Gastroesophageal sphincter (tissue), 3 donors: Measurements from ENCODE around the gene IL17RD.

Source experiments
- EP300 ChIP-seq: sonication (generic); formaldehyde crosslinking; IDR thresholded peaks from one replicate; pipeline ENCODE4 v1.6.1; 2017; ENCODE audit warnings: antibody characterized with exemption, mild to moderate bottlenecking
- POLR2A ChIP-seq, 2 donors: fragments of 450-650 bp; IDR thresholded peaks; one replicate each; pipeline ENCODE4 v1.6.1; 2017; ENCODE audit warnings: antibody characterized with exemption in 2 of 2, mild to moderate bottlenecking in 2 of 2, moderate library complexity in 1 of 2
- POLR2AphosphoS5 ChIP-seq: sonication (generic); formaldehyde crosslinking; IDR thresholded peaks from one replicate; pipeline ENCODE4 v1.6.1; 2017; ENCODE audit warnings: antibody characterized with exemption
- TF ChIP-seq, protein P1 (sequence below), 4 experiments: fragments of 200-600 bp in 2 of 4; fragments of 450-650 bp in 2 of 4; sonication (generic) in 1 of 4; IDR thresholded peaks; one replicate each; pipeline ENCODE4 v1.5.1; 2017 to 2019; ENCODE audit warnings: antibody characterized with exemption in 4 of 4, mild to moderate bottlenecking in 2 of 4, moderate library complexity in 2 of 4

DNA sequence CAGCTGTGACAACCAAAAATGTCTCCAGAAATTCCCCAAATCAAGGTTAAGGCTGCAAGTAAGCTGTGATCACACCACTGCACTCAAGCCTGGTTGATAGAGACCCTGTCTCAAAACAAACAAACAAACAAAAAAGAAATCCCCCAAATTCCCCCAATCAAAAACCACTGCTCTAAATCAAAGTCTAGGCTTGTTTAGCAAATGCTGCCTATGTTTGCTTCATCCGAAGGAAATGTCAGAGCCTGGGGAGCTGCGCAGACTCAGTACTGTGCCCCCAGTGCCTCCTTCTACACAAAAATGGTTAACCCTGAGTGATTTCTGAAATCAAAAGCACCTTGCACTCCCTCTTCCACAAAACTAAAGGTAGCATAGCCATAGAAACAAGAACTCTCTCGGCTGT is 13.4 kb downstream of the IL17RD start:
- no peak for TF ChIP-seq POLR2AphosphoS5
- TF ChIP-seq, protein P1, sequence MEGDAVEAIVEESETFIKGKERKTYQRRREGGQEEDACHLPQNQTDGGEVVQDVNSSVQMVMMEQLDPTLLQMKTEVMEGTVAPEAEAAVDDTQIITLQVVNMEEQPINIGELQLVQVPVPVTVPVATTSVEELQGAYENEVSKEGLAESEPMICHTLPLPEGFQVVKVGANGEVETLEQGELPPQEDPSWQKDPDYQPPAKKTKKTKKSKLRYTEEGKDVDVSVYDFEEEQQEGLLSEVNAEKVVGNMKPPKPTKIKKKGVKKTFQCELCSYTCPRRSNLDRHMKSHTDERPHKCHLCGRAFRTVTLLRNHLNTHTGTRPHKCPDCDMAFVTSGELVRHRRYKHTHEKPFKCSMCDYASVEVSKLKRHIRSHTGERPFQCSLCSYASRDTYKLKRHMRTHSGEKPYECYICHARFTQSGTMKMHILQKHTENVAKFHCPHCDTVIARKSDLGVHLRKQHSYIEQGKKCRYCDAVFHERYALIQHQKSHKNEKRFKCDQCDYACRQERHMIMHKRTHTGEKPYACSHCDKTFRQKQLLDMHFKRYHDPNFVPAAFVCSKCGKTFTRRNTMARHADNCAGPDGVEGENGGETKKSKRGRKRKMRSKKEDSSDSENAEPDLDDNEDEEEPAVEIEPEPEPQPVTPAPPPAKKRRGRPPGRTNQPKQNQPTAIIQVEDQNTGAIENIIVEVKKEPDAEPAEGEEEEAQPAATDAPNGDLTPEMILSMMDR (IDR thresholded peaks at IDR 0.05), result no peak
- no peak for TF ChIP-seq POLR2A (IDR thresholded peaks at IDR 0.05)
- TF ChIP-seq EP300, result no peak
